IPS-18c (cell line): ENCODE data around the gene DENND1C.
"Not testable (repeated sequence)": the region's sequence is repeated elsewhere in the genome, so short reads cannot be mapped to it uniquely, and the experiment has no call there.

Experiments used
- H3K4me3 ChIP-seq: 2 replicates; pipeline ENCODE4 v1.7.0; 2013; ENCODE audit warnings: low read depth, mild to moderate bottlenecking, low read length, moderate library complexity; ENCODE audit not compliant: insufficient read depth
- H3K9me3 ChIP-seq: one replicate; pipeline ENCODE4 v1.6.1; 2013; ENCODE audit warnings: mild to moderate bottlenecking, low read length, moderate library complexity; ENCODE audit not compliant: control insufficient read depth, insufficient read depth

Gene DENND1C

DNA sequence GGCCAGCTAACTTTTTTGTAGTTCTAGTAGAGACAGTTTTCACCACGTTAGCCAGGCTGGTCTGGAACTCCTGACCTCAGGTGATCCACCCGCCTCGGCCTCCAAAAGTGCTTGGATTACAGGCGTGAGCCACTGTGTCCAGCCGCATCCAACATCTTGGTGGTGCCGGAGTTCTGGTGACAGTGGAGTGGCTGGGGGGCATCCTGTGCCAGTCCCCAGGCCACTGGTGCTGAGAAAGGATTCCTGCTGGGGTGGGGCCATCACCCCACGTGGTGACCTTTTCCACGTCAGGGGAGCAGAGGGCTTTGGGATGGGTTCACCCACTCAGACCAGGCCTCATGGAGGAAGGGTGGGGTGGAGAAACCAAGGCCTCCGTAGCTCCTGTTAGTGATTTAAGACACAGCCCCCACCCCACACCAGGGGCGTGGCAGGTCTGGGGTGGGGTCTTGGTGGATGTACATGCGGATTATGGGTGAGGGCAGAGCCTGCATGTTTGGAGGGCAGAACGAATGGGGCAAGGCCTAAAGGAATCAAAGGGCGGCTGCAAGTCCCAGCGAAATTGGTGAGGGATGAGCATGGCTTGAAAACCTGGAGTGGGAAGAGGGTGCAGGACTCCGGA, 33.4 kb upstream of the DENND1C start:
- Histone ChIP-seq H3K9me3 (no peaks in the 10 kb centered on the region), H3K4me3 (no peak overlapping the region)

DNA sequence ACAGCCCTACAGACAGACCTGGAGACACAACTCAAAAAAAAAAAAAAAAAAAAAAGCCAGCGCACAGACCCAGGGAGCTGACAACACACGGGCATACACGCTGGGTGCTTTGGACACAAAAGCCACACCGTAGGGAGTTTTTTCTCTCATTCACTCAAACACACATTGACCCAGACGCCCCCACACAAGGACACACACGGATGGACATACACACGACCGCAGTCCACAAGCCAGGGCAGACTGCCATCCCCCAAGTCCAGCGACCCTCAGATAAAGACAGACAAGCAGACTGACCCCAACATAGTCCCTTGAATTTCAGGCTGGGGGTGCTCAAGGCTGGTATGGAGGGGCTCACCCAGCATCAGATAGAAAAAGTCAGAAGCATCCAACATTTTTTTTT, 32.5 kb upstream of the DENND1C start:
- H3K4me3 ChIP-seq, result no peak overlapping the region
- no peaks in the 10 kb centered on the region for H3K9me3 ChIP-seq

DNA sequence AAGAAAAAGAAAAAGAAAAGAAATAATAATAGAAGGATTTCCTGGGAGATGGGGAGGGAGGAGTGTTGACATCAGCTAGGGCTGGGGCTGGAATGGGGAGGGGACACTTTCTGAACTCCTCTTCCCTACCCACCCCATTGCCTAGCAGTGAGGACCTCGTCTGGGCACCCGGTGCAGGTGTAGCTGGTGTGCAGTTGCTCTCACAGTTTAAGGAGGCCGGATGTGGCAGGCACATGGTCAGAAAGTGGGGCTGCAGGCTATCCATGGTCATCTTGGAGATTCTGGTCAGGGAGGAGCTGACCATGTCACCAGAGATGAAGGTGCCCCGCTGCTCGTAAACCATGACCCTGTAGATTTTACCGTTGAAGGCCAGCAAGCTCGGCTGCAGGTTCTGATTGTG, 29.0 kb upstream of the DENND1C start:
- Histone ChIP-seq H3K9me3 (no peaks in the 10 kb centered on the region), H3K4me3 (no peak overlapping the region)

- Histone ChIP-seq H3K9me3 (no peaks in the 10 kb centered on the region), H3K4me3 (no peak overlapping the region)
Measured at GRCh38 chr19:6509118-6509971, 27.8 kb upstream of the DENND1C start.

DNA sequence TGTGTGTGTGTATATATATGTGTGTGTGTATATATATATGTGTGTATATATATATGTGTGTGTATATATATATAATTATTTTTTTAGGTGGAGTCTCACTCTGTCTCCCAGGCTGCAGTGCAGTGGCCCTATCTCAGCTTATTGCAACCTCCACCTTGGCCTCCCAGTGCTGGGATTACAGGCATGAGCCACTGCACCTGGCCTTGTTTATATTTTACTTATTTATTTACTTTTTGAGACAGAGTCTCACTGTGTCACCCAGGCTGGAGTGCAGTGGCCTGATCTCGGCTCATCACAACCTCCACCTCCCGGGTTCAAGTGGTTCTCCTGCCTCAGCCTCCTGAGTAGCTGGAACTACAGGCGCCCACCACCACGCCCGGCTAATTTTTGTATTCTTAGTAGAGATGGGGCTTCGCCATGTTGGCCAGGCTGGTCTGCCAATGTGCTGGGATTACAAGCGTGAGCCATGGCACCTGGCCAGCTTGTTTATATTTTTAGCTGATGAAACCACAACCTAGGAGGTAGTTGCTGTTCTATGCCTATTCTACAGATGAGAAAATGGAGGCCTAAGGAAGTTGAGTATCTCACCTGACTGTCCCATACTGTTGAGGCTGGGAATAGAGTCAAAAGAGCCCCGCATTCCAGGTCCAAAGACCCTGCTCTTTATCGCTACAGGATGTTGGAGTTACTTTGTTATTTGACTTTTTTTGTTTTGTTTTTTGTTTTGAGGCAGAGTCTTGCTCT, 26.6 kb upstream of the DENND1C start:
- not testable (repeated sequence) for H3K9me3 ChIP-seq, H3K4me3 ChIP-seq

DNA sequence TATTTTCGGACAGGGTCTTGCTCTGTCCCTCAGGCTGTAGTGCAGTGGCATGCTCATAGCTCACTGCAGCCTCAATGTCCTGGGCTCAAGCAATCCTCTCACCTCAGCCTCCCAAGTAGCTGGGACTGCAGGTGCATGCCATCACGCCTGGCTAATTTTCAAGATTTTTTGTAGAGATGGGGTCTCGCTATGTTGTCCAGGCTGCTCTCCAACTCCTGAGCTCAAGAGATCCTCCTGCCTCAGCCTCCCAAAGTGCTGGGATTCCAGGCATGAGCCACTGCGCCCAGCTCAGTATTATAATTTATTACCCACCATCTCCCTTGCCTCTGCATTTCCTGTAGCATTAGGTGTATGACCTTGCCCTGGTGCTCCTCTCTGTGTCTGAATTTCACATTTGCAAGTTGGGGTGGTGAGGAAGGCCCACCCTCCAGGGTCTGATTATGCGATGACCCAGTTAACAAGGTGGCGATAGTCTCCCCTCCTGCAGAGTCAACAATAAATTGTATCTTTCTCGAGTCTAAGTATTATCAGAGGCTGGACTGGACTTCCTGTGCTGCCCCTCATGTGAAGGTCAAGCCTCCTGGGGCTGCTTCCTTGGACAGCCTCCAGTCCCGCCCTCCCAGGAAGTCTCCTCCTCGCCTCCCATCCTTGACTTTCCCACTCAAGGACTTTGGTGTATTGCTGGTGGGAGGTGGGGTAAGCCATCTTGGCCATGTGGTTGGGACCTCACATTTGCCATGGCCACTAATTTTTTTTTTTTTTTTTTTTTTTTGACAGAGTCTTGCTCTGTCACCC, 22.0 kb upstream of the DENND1C start:
- no peak overlapping the region for H3K4me3 ChIP-seq
- no peaks in the 10 kb centered on the region for H3K9me3 ChIP-seq

DNA sequence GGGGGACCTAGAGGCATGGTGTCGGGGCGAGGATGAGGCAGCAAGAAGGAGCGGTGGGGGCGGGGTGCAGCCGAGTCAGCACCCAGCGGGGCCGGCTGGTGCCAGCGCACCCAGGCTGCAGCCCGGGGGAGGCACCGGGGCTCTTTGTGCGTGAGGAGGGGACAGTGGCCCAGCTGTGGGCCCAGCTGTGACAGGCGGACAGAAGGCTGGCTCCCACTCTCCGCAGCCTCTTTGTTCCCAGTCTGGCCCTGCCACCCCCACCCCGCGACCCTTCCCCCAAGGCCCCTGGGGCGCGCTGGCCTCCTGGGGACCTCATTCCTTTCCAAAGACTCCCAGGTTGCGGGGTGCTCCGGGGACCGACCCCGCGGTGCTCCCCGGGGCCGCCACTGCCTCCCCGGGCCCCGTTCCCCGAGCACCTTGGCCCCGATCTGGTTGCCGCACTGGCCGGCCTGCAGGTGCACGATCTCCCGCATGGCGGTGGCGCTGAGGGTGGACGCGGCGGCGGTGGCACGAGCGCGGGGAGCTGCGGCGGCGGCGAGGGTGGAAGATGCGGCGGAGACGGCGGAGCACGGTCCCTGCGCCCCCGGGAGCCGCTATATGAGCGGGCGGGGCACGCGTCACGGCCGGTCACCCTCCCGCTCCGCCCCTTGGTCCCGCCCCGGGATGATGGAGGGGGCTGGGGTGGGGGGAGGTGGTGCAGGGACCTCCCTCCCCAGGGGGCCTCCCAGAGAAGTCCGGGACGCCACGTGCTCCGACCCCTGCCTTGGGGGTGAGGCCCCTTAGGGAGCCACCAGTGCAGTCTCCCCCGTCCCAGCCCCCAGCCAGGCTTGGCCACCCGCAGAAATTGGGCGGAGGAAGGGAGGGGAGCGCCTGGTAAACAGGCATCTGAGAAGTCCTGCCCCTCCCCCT, 20.4 kb upstream of the DENND1C start, which contains the start of gene TUBB4A:
Gene TUBB4A (minus strand): TSS at position 570 of the 909 bp plus-strand sequence. CDS start 97 bp downstream, at position 473.
- Histone ChIP-seq H3K9me3 (no peaks in the 10 kb centered on the region), H3K4me3 (peak within 1 kb of the TSS; percentile 69)

DNA sequence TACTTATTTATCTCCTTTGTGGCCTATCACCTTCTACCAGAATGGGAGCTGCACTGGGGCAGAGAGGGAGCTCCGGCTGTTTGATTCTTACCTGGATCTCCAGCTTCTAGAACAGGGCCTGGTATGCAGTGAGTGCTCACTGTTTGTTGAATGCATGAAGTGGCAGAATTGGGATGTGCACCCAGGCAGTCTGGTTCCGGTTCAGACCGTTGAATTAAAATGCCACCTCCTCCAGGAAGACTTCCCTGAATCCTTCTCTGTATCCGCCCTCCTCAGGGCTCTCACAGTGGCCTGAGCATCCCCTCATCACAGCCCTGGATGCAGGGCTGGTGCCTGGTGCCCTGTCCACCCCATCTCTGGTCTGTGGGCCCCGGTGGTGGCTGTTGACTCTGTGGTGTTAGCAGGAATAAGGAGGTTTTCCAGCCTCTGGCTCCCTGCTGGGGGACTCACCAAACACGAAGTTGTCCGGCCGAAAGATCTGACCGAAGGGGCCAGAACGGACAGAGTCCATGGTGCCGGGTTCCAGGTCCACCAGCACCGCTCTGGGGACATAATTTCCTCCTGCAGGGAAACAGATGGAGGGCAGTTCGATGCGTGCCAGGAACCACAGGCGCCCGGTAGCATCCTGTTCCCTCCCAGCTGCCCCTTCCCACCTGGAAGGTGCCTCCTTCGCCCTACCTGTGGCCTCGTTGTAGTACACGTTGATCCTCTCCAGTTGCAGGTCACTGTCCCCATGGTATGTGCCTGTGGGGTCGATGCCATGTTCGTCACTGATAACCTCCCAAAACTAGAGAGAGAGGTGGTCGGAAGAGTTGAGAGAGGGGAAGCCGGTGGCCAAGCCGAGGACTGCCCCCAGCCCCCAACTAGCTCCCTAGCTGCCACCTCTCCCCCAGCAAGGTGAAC, 19.5 kb upstream of the DENND1C start:
- Histone ChIP-seq H3K9me3 (no peaks in the 10 kb centered on the region), H3K4me3 (peak overlapping the region; percentile 69)

DNA sequence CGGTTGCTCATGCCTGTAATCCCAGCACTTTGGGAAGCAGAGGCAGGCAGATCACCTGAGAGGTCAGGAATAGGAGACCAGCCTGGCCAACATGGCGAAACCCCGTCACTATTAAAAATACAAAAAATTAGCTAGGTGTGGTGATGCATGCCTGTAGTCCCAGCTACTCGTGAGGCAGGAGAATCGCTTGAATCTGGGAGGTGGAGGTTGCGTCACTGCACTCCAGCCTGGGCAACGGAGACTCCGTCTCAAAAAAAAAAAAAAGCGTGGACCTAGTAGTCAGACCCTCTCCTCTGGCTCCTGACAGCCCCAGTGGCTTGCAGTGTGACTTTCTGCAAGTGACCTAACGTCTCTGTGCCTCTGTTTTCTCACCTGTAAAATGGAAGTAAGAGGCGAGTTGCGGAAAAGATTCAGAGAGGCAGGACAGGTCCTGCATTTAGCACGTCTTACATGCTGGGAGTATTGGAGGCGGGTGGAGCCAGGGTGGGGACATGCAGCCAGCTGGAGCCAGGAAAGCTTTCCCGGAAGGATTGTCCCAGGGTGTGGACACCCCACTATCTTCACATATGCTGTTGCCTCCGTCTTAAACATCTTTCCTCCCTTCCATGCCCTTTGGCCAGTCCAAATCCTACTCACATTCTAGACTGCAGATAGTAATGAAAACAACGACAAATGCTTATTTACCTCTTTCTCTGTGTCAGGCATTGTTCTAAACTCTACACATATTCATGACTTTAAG, 17.6 kb upstream of the DENND1C start:
- H3K9me3 ChIP-seq, result no peaks in the 10 kb centered on the region
- no peak overlapping the region for H3K4me3 ChIP-seq

- Histone ChIP-seq H3K4me3 (no peak overlapping the region), H3K9me3 (no peaks in the 10 kb centered on the region)
Measured at GRCh38 chr19:6498294-6499036, 16.9 kb upstream of the DENND1C start.

DNA sequence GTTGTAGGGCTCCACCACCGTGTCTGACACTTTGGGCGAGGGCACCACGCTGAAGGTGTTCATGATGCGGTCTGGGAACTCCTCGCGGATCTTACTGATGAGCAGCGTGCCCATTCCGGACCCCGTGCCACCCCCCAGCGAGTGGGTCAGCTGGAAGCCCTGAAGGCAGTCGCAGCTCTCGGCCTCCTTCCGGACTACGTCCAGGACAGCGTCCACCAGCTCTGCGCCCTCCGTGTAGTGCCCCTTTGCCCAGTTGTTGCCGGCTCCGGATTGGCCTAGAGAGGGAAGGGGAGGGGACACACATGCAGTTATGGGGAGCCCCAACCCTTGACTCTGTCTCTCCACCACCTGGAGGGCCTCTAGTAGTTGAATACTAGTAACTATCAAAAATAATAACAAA, 14.4 kb upstream of the DENND1C start:
- Histone ChIP-seq H3K9me3 (no peaks in the 10 kb centered on the region), H3K4me3 (no peak overlapping the region)

DNA sequence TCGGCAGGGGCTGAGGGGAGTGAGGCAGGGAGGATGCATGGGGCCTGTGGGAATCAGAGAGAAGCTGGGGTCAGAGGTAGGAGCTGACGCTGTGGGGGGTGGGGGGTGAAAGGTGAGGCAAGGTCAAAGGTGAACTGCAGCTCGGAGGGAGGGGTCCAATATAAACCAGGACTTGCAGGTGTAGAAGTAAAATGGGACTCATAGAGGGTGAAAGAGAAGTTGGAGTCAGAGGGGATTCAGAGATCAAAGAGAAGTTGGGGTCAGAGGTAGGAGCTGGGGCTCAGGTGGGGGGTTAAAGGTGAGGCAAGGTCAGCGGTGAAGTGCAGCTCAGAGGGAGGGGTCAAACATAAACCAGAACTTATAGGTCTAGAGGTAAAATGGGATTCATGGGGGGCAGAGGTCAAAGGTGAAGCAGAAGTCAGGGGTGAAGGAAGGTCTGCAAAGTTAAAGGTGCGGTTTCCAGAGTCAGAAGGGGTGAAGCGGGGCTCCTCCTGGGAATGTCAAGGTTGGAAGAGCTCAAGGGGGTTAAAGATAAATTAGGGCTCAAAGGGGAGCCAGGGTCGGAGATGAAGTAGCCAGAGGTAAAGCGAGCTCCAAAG, 12.9 kb upstream of the DENND1C start:
- Histone ChIP-seq H3K4me3 (no peak overlapping the region), H3K9me3 (no peaks in the 10 kb centered on the region)

DNA sequence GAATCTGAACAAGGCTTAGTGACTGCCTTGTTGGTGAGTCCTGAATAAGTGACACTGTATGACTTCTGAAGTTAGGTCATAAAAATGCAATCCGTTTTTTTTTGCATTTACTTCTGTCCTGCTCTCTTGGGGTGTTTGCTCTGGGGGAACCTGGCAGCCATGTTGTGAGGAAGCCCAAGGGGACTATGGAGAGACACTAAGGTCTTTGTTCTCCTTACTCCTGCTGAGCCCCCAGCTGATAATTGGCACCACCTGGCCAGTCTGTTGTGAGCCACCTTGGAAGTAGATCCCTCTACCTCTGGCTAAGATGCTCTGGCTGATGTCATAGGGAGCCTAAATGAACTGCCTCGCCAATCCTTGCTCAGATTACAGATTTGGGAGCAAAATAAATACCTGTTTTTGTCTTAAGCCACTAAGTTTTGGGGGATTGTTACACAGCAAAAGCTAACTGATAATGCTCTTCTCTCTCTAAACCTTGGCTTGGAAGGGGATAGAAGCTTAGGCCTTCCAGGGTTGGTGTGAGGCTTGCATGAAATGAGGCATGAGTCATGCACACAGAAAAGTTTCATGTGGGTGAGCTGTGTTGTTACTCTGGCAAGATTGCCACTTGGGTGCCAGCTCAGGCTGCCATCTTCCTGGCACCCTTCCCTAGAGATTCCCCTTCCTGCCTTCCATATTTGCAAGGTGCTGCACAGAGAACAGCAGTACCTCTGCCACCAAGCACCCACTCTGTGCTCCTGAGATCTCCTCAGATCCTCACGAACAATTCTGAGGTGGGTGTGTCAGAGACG, 10.4 kb upstream of the DENND1C start:
- H3K4me3 ChIP-seq, result no peak overlapping the region
- H3K9me3 ChIP-seq, result no peaks in the 10 kb centered on the region
